Activated T-helper 9 cell treated with anti-CD3 and anti-CD28 coated beads, Interleukin-2, amount 50 U/mL, for 16 hours (primary cell): Measurements from ENCODE around the gene APEH.
"Not testable (repeated sequence)": the region's sequence is repeated elsewhere in the genome, so short reads cannot be mapped to it uniquely, and the experiment has no call there.

Experiments
- DNase-seq: peaks from one replicate; pipeline ENCODE4 v3.0.0-alpha.2; 2020; ENCODE audit warnings: low read depth

Gene APEH

DNA sequence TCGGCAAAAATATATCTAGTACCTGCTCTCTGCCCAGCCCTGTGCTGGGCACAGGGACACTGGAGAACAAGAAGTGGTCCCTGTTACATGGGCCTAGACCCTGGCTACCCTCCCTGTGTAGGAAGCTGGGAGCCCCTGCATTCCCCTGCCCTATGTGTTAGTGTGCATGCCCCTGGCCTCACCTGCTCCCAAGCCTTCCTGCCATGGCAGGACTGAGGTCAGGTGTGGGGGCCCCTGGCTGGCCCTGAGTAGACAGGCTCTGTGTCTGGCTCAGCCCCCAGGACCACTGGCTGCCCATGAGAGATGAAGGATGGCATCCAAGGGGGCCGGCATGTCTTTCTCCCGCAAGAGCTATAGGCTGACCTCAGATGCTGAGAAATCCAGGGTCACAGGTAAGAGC is 16.7 kb downstream of the APEH start:
- not testable (repeated sequence) for DNase-seq

- DNase-seq = not testable (repeated sequence)
Measured at GRCh38 chr3:49691481-49691880, 17.3 kb downstream of the APEH start.

DNA sequence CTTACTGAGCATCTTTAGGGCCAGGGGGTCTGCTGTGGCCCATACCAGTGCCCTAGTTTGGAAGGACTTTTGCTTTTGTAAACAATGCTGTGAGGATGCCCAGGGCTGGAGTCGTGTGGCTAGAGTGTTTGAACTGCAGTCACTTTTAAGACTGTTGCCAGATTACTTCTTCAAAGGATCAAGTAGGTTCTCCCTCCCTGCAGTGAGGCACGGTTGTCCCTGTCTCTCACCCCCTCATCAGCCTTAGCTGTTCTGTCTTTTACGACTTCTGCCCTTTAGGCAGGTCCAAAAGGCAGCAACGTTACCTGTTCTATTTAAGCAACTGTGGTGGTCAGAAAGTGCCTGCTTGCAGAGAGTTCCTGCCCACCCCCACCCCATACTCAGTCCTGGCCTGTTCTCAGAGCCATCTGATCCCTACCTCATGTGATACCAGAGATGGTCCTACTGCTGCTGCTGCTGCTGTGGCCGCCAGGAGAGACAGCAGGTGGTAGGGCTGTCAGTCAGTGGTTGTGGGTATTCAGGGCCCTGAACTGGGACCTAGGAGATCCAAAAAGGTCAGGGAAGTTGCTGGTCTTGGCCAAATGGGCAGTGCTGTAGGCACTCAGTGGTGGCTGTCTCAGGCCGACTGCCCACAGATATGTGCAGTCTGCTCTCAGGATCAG is 20.4 kb downstream of the APEH start:
- DNase-seq = not testable (repeated sequence)

DNA sequence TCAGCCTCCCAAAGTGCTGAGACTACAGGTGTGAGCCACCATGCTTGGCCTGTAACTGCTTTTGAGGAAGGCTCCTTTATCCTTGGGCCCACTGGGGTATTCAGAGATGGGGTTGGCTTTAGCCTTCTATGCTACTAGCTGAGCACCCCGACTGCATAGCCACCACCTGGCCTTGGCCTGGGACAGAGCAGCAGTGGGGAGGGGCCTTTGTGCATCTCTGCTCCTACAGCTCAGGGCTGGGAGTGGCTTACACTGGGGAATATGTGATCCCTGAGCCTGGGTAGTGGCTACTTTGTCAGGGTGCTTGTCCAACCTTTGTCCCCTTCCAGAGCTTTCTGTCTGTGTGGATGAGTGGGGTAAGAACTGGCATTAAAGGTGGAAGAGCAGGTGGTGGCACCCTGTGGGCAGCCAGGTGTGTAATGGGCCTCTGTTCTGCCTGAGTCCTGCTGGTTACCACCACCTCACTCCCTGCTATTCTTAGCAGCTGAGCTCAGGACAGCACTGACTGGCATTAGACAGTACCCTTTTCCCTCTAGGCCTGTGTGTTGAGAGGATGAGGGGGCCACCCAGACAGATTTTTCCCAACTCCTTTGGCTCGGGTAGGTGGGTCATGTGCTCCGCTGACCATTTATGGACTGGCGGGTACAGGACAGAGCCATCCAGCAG is 21.3 kb downstream of the APEH start:
- not testable (repeated sequence) for DNase-seq

DNA sequence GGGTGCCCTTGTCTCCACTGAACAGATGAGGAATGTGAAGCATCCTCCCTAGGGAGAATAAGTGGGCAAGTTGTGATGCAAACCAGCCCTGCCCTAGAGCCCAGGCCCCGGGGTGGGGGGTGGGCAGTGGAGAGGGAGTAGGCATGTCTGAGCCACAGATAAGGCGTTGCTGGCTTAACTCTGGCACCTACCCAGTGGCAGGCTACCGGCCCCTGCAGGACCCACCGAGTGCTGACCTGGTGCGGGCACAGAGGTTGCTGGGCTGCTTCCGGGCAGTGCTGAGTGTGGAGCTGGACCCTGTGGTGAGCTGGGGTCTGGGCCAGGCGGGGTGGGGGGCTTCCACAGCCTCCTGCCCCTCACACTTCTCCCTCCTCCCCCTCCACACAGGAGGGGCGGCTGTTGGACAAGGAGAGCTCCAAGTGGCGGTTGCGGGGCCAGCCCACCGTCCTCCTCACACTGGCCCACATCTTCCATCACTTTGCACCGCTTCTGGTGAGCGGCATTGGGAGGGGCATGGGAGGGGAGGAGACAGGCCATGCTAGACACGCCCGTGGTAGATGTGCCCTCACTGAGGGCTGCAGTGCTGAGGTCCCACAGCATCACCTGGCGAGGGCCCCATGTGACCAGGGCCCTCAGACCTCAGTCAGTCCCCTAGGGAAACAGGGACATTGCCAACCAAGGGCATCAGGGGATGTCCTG is 25.3 kb downstream of the APEH start:
- no peak for DNase-seq

DNA sequence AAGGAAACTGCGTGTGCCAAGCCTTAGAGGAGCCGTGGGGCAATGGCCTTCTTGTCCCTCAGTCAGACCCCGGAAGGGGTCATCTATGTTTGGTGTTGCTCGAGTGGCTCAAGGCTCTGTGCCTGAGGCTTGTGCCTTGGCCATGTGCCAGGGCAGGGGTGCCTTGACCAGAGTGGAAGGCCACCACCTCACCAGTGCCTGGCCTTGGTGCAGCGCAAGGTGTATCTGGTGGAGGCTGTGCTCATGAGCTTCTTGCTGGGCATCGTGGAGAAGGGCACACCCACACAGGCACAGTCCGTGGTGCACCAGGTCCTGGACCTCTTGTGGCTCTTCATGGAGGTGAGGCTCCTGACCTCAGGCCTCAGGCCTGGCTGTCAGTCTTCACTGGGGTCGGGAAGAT is 25.9 kb downstream of the APEH start:
- DNase-seq = no peak

GRCh38 chr3:49700453-49701128 is 26.4 kb downstream of the APEH start:
- no peak for DNase-seq

DNA sequence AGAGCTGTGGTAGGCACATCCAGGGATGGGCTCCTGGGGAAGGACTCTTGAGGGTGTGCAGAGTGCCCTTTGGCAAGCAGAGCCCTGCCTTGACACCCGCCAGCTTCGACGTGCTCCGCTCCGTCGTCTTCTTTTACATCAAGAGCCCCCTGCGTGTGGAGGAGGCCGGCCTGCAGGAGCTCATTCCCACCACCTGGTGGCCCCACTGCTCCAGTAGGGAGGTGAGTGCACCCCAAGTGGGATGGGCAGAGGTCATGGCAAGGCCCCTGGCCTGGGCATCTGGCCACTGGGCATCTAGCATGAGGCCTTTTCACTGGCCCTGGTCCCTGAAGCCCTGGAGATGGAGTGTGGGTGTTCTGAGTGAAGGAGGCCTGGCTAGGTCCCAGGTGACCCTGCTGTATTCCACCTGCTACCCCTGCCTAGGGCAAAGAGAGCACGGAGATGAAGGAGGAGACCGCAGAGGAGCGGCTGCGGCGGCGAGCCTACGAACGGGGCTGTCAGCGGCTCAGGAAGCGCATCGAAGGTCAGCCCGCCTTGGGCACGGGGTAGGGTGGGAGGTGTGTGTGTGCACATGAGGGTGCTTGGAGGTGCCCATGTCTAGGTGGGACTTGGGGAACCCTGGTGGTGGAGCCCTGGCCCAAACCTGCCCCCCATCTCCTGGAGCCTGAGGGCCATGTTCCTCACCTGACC is 27.4 kb downstream of the APEH start:
- DNase-seq = no peak

DNA sequence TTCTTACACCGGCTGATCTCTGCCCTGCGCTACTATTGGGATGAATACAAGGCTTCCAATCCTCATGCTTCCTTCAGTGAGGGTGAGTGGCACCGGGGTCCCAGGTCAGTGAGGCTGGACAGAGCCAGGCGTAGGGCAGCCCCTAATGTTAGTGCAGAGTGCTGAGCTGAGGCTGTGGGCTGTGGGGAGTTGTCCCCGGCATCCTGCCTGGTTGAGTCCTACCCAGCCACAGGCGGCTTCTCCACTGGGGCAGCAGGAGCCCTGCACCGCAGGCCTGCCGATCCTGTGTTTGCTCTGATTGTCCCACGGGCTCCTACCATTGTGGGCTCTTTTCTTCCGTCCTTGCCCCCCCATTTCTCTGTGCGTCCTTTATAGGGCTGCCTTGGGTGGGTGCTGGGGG is 28.5 kb downstream of the APEH start:
- DNase-seq = no peak

- DNase-seq = peak; percentile 45
Measured at GRCh38 chr3:49703443-49703927, 29.3 kb downstream of the APEH start.

GRCh38 chr3:49703956-49704355 is 29.8 kb downstream of the APEH start:
- DNase-seq = no peak

DNA sequence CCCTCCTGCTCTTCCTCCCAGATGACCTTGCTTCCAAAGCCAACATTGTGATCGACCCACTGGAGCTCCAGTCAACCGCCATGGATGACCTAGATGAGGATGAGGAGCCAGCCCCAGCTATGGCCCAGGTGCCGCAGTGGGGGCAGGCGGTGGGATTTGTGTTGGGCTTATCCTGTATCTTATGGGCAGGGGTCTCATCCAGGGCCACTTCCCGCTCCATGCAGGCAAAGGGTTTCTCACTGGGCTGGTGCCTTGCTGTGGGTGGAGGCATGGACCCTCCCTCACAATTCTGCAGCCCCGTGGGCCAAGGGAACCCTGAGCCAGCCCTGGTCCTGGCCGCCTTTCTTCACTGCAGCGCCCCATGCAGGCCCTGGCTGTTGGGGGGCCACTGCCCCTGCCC is 30.5 kb downstream of the APEH start:
- DNase-seq = no peak

- DNase-seq = no peak
Measured at GRCh38 chr3:49705390-49705960, 31.3 kb downstream of the APEH start.

DNA sequence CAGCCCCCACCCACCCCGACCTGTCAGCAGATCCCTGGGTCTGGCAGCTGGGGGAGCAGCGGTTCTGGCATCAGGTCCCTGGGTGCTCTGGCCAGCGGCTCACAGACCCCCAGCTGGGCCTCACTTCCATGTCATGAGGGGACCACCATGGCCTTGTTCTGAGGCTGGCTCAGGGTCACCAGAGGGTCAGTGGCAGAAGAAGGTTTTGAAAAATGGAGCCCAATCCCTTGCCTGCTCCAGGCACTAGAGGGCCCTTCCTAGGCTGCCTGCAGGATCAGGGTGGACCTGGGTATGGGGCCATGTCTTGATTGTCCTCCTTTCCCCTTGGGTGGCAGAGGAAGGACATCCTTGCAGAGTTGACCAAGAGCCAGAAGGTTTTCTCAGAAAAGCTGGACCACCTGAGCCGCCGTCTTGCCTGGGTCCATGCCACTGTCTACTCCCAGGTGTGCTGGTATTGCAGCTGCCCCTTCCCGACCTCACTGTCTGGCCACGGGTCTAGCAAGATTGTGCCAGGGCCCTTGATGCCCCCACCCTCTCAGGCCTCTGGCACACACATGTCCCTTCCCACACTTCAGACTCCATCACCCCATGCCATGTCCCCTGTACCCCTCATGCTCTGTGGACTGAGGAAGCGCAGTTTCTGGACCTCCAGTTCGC is 32.4 kb downstream of the APEH start:
- no peak for DNase-seq

DNA sequence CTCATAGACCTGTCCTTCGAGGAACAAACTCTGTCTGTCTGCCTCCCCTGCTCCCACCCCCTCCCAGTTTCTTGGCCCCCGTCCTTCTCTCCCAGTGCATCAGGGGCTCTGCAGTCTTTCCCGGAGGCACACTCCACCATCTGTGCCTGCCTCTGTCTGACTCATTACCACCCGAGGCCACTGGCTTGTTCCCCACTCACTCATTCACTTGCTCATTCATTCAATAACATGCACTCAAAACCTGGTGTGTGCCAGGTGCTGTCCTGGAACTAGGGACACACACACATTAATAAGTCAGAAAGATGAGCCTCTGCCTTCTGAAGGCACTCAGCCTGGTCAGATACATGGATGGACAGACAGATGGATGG is 32.9 kb downstream of the APEH start:
- DNase-seq = no peak

DNA sequence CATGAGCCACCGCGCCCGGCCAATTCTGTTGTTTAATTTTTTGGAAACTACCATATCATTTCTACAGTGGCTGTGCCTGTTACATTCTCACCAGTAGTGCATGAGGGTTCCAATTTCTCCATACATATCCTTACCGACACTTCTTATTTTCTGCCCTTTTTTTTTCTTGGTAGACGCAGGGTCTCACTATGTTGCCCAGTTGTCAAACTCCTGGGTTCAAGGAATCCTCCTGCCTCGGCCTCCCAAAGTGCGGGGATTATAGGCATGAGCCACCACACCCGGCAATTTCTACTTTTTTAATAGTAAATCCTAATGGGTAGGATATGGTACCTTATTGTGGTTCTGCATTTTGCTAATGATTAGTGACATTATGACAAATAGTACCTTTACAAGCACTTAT is 35.7 kb downstream of the APEH start:
- DNase-seq = no peak

- DNase-seq = no peak
Measured at GRCh38 chr3:49711489-49711888, 37.3 kb downstream of the APEH start.

- no peak for DNase-seq
Measured at GRCh38 chr3:49712166-49712565, 38.0 kb downstream of the APEH start.

DNA sequence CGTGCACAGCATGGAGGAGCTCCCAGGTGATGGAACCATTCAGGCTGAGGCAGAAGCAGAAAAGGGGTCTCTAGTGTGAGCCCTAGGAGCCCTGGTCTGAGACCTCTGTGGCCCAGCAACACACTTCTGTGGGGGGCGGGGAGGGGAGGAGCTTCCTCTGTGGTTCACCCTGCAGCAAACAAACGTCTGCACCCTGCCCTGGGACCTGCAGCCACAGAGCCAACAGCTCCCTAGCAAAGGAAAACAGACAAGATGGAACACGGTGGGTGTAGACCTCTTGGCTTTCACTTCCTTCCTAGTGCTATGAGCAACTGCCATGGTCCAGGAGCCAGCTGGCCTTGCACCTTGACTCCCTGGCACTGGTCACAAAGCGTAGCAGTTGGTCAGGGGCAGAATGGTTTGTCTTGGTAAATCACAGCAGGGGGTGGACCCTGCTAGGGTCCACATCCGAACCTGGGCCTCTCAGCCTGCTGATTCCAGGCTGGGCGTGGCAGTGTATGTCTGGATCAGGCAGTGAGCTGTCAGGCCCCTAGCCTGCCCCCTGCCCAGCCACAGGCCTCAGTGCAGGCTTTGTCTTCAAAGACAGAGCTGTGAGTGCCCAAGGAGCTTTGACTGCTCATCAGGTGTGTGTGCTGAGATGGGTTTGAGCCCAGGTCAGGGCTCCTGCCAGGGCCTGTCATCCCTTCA is 38.6 kb downstream of the APEH start:
- no peak for DNase-seq

- DNase-seq = no peak
Measured at GRCh38 chr3:49713336-49714105, 39.4 kb downstream of the APEH start.
